HG03196 (cell line): ENCODE data around the gene UBE2K.
A peak's percentile ranks its signal among the peaks of the same experiment; 100 is the strongest.
"Not testable (repeated sequence)": the region's sequence is repeated elsewhere in the genome, so short reads cannot be mapped to it uniquely, and the experiment has no call there.

Experiments
- ATAC-seq: cut with Tn5 transposase; IDR thresholded peaks from one replicate; pipeline ENCODE4 v1.9.1; 2021; ENCODE audit not compliant: unreplicated experiment

UBE2K gene, protein sequence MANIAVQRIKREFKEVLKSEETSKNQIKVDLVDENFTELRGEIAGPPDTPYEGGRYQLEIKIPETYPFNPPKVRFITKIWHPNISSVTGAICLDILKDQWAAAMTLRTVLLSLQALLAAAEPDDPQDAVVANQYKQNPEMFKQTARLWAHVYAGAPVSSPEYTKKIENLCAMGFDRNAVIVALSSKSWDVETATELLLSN

DNA sequence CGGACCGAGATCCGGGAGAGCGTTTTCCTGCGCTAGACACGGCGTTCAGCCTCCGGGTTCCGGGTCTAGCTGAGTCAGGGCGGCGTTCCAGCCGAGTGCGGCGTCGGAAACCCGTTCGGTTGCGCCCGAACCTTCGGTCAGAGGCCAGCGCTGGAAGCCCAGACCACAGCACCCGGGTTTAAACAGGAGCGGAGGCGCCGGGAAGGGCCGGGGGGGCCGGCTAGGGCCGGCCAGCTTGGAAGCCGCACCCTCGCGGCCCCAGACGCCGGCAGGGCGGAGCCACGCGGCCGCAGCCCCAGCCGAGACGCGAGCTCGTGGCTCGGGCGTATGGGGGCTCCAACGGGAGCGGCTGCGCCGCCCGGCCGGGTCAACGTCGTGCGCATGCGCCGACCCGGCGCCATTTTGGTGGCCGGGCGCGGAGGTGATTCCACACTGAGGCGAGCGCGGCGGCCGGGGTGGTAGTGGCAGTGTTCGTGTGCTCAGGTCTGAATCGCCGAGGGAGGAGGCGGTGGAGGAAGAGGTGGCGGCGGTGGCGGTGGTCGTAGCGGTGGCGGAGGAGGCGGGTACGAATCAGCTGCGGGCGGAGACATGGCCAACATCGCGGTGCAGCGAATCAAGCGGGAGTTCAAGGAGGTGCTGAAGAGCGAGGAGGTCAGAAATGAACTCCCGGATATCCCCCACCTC lies at the start of gene UBE2K:
UBE2K (plus strand) TSS at position 397 of the 684 bp plus-strand sequence; CDS start at position 589, 192 bp downstream.
- ATAC-seq = peak; percentile 82

DNA sequence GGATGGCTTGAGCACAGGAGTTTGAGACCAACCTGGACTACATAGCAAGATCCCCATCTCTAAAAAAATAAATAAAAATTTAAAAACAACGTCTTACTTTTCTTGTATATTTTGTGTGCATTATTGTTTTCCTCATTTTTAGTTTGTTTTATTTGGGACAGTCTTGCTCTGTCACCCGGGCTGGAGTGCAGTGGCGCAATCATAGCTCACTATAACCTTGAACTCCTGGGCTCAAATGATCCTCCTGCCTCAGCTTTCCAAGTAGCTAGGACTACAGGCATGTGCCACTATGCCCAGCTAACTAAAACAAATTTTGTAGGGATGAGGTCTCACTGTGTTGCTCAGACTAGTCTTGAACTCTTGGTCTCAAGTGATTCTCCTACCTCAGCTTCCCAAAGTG lies 49.7 kb upstream of the UBE2K start:
- no peak for ATAC-seq

DNA sequence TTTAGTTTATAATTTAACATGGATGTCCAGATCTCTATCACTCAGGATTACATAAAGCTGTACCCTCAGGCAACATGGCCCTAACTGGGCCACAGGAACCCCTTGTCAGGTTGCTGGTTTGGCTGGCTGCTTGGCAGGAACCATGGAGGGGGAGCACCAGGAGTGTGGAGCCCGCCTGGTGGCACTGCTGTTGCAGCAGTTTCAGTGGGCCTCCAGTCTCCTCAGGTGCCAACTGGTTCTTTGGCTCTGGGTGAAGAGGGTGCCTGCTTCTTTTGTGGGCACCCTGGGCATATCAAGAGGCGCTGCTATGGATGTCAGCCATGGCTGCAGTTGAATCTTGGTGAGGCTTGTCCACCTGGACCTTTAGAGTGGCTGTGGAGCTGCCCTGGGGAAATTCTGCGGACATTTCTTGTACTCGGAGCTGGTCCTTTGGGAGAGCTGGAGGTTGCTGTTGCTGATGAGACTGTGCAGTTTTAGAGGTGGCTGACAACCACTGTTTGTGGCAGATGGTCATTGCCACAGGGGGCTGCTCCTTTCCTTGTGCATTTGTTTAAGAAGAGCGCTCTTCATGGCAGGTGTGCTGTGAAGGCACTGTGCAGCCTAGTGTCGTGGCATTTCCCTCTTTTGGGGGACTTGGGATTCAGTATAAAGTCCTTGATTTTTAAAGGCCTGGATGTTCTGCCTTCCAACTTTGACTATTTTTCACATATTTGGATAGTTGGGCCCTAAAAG lies 48.9 kb upstream of the UBE2K start:
- no peak for ATAC-seq

DNA sequence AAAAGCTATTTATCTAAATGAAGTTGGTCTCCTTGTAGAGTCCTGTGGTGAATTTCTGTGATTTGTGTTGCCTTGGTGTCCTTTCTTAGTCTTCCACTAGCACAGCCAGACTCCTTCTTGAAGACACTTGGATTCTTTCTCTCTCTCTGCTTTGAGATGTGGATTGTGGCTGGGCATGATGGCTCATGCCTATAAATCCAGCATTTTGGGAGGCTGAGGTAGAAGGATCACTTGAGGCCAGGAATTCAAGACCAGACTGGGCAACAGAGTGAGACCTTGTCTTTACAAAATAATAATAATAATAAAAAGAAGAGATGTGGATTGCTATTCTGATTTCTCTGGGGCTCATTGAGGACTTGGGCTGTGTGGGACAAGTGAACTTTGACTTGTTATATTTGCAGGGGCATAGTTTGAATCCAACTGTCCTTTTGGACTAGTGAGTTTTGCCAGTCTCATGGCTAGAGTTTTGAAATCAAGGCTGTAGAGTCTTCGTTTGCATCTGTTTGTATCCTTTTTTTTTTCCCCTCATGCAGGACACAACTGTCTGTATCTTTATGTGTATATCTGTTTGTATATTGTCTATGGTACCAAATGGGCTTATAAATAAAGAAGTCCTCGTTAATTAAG lies 48.2 kb upstream of the UBE2K start:
- ATAC-seq = no peak

DNA sequence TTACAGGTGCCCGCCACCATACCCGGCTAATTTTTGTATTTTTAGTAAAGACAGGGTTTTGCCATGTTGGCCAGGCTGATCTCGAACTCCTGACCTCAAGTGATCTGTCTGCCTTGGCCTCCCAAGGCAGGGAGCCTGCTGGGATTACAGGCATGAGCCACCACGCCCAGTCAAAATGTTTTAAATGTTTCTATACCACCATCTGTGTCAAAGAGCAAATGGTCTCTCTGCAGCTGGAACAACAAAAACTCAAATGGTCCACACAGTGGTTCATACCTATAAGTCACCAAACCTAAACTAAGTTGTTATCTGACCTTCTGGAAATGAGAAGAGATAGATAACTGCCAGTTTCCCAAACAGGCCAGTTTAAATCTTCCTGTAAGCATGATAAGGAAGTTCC lies 46.4 kb upstream of the UBE2K start:
- ATAC-seq = not testable (repeated sequence)

DNA sequence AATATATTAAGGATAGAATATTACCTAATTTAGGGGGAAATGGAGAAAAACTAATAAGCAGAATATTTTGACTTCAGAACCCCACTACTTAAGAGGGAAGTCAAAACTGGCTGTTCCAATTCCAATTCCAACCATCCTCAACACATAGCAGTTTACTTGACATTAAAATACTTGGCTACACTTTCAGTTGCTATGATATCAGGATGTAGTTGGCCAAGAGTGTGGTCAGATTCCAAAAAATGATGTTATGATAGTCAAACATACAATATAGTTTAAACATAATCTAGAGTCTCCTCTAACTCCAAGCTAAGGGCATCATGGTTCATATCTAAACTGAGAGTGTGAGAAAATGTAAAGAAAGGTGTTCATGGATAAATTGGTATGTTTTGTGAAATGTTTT lies 42.7 kb upstream of the UBE2K start:
- no peak for ATAC-seq

DNA sequence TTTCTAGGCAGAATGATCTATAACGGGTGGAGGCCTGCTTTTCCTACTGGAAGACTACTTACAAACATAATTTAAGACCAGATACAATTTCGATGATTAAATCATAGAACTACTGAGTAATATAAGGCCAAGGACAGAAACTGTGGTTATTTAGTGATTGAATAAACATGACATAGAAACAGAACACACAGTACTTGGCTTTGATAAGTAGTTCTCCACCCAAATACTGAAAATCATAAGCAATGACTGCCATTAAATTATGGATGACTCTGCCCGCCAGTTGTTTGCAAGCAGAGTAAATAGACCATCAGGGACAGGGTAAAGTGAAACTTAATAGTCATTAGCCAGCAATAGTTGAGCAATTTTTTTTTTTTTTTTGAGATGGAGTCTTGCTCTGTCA lies 42.1 kb upstream of the UBE2K start:
- no peak for ATAC-seq

DNA sequence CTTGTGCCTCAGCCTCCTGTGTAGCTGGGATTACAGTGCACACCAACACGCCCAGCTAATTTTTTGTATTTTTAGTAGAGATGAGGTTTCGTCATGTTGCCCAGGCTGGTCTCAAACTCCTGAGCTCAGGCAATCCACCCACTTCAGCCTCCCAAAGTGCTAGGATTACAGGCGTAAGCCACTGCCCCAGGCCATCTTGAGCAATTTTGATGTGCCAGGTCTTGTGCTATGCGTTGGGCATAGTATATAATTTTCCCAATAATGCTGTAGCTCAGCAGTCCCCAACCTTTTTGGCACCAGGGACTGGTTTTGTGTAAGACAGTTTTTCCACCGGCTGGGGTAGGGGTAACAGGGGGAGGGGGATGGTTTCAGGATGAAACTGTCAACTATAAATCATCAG lies 41.3 kb upstream of the UBE2K start:
- not testable (repeated sequence) for ATAC-seq

DNA sequence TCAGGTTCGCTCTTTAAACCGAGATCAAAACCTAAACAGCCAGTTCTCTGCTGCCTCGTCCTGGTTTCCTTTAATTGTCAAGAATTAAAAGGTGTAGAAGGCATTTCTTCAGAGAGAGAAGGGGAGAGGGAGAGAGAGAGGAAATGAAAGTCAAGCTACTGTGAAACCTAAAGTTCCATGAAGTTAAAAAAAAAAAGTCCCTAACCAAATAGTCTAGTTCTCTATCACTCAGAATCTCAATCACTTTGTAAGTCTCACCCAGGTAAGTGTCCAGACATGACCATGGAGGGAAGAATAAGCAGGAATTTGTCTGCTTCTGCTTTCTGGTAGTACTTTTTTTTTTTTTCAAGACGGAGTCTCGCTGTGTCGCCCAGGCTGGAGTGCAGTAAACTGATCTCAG lies 40.5 kb upstream of the UBE2K start:
- ATAC-seq = peak; percentile 85

DNA sequence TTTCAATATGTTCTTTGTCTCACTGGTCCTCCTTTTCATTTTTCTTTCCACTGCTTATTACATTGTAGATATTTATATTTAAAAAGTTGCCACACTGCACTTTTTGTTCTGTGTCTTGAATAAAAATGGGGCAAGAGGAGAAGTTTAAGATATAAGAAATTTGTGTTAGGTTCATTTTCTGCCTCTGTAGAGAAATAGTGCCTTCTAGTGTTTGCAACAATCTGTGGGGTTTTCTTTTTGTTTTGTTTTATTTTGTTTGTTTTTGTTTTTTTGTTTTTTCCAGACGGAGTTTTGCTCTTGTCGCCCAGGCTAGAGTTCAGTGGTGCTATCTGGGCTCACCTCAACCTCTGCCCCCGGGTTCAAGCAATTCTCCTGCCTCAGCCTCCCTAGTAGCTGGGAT lies 39.2 kb upstream of the UBE2K start:
- no peak for ATAC-seq

DNA sequence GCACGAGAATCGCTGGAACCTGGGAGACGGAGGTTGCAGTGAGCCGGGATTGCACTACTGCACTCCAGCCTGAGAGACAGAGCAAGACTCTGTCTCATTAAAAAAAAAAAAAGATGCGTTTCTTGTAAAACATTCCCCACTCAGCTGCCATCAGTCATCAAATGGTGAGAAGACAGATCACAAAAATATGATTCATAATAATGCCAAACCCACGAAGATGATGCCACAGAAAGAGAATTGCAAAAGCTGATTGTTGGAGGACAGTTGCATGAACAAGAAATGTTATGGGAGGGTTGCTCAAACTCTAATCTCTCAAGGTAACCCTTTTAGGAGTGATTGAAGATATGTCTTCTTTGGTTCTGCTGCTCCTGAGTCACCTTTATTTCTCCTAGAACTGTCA lies 37.9 kb upstream of the UBE2K start:
- no peak for ATAC-seq

DNA sequence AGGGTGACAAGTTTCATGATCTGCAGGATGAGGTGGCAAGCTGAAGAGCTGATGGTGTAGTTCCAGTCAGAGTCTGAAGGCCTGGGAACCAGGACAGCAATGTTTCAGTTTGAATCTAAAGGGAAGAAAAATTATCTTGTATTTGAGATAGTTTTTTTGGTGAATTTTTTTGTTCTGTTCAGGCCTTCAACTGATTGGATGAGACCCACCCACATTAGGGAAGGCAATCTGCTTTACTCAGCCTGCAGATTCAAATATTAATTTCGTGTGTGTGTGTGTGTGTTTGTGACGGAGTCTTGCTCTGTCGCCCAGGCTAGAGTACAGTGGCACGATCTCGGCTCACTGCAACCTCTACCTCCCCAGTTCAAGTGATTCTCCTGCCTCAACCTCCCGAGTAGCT lies 37.2 kb upstream of the UBE2K start:
- ATAC-seq = no peak

DNA sequence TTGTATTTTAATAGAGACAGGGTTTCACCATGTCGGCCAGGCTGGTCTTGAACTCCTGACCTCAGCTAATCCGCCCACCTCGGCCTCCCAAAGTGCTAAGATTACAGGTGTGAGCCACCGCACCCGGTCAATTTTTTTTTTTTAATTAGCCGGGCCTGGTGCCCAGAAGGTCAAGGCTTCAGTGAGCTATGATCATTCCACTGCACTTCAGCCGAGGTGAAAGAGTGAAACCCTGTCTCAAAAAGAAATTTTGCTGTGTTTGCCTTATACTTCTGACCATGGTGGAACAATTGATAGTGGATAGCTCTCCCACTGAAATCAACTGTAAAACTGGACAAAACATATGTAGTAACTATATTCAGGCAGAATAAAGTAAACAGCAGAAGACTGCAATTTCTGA lies 35.3 kb upstream of the UBE2K start:
- ATAC-seq = no peak

DNA sequence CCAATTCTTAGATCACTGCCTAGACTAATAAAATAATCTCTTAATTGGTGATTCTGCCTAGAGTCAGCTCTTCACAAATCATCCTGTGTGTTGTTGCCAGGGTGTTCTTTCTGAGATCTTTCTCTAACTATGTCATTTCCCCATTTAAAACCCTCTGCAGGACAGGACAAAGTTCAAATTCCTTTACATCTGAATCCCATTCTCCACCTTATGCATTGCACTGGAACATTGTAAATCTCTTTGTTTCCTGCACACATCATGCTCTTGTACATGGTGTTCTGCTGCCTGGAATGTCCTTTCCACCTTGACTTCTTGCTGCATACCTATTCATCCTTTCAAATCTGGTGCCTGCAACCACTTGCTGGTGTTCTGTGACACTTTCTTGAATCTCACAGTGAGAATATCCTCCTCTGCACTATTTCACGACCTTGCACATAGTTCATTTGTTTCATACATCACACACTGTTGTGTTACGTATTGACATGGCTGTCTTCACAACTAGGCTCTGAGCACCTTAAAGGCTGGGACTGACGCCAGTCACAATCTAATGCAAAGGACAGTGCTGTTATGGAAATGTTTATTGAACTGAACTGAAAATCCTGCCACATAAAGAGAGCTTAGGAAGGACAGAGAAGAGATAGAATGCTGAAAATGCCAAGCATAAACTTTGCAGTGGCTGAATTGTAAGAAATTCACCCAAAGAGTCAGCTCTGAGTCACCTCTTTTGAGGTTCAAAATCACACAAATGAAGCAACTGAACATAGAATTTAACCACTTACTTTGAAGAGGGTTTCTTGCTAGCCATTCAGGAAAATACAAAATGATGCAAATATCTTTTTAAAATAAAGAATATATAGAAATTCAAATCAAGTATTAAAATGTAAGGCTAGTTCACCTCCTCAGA lies 32.9 kb upstream of the UBE2K start:
- no peak for ATAC-seq

DNA sequence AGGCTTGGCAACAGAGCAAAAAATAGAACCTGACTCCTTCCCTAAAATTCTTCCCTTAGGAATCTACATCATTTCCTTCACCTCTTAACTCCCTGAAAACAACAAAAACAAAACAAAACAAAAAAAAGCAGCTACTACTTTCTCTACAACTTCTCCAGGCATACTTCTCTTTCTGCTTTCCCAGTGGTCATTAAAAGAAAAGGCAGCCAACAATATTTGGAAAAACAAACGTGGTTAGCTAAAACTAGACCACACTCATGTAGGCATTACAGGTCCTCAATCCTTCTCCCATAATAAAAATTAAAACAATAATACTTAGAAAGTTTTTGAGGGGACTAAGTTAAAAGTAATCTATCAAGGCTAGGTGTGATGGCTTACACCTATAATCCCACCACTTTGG lies 30.2 kb upstream of the UBE2K start:
- ATAC-seq = no peak

DNA sequence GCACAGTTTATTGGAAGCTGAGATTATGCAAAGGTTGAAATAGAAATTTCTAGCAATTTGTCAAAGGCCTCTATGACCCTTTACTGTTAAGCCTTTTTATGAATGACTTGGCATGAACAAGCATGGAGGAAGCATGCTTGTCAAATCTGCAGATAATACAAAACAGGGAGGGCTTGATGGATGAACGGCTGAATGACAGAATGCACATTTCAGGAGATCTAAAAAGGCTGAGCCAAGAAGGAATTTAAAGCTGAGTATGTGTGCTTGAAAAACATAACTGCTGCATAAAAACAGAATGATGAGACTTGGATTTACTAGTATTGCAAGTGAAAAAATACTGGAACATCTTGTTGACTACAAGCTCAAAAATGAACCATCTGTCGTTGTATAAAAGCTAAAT lies 29.0 kb upstream of the UBE2K start:
- no peak for ATAC-seq

DNA sequence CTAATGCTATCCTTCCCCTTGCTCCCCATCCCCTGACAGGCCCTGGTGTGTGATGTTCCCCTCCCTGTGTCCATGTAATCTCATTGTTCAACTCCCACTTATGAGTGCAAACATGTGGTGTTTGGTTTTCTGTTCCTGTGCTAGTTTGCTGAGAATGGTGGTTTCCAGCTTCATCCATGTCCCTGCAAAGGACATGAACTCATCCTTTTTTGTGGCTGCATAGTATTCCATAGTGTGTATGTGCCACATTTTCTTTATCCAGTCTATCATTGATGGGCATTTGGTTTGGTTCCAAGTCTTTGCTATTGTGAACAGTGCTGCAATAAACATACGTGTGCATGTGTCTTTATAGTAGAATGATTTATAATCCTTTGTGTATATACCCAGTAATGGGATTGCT lies 27.6 kb upstream of the UBE2K start:
- not testable (repeated sequence) for ATAC-seq

DNA sequence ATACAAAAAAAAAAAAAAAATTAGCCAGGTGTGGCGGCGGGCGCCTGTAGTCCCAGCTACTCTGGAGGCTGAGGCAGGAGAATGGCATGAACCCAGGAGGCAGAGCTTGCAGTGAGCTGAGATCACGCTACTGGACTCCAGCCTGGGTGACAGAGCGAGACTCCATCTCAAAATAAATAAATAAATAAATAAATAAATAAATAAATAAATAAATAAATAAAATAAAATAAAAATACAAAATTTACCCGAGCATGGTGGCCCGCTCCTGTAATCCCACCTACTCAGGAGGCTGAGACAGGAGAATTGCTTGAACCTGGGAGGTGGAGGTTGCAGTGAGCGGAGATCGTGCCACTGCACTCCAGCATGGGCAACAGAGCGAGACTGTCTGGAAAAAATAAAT lies 22.3 kb upstream of the UBE2K start:
- ATAC-seq = not testable (repeated sequence)

DNA sequence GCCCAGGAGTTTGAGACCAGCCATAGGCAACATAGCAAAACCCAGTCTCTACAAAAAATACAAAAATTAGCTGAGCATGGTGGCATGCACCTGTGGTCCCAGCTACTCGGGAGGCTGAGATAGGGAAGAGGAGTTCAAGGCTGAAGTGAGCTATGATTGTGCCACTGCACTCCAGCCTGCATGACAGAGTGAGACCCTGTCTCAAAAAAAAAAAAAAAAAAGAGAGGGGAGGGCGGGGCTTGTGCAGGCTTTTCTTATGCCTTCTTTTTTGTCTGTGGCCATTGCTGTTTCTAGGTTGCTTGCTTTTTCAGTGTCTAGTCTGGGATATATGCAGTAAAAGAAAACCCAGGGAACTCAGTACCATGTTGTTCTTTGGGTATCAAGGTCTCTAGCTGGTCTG lies 16.9 kb upstream of the UBE2K start:
- not testable (repeated sequence) for ATAC-seq

DNA sequence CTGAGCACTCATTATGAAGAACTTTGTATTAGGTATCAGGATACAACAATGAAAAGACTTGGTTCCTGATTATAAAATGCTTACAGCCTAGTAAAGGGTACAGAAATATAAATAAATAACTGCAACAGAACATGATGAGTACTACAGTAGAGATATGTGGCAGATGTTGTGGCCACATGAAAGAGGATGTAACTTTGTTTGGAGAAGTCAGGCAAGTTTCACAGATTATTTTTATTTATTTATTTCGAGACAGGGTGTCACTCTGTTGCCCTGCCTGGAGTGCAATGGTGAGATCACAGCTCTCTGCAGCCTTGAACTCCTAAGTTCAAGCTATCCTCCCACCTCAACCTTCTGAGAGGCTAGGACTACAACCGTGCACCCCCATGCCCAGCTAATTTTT lies 15.8 kb upstream of the UBE2K start:
- no peak for ATAC-seq

DNA sequence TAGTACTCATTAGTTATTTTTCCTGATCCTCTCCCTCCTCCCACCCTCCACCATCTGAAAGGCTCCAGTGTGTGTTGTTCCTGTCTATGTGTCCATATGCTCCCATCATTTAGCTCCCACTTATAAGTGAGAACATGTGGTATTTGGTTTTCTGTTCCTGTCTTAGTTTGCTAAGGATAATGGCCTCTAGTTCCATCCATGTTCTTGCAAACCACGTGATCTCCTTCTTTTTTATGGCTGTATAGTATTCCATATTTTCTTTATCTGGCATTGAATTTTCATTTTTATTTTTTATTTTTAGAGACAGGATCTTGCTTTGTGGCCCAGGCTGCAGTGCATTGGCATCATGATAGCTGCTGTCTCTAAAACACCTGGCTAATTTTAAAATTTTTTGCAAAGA lies 11.9 kb upstream of the UBE2K start:
- no peak for ATAC-seq
